Activated CD8-positive, alpha-beta memory T cell treated with anti-CD3 and anti-CD28 coated beads for 36 hours (primary cell): ENCODE data around the gene CEP55. TPM values are rescaled to one million over a fixed set of nuclear protein-coding genes. Genes with fewer than 3 reads are reported as not detected.
"Not testable (repeated sequence)": the region's sequence is repeated elsewhere in the genome, so short reads cannot be mapped to it uniquely, and the experiment has no call there.

Source experiments
- CTCF ChIA-PET: fragments of 350-600 bp; sonication (Branson Sonifier 250); formaldehyde crosslinking; loops from one replicate; lab custom pipeline; 2021; ENCODE audit warnings: antibody characterized with exemption; lab: Charles Lee
- POLR2A ChIA-PET: fragments of 350-600 bp; sonication (Branson Sonifier 250); formaldehyde crosslinking; loops from one replicate; lab custom pipeline; 2021; ENCODE audit warnings: antibody characterized with exemption; lab: Charles Lee
- total RNA-seq, 2 experiments: library from RNA; stranded (reverse); gene quantifications; one replicate each; pipeline ENCODE4 v1.2.3, GENCODE V29; 2021

The CEP55 gene
- total RNA-seq, 2 experiments from 2014 or later: 43.8 to 44.4 TPM

DNA sequence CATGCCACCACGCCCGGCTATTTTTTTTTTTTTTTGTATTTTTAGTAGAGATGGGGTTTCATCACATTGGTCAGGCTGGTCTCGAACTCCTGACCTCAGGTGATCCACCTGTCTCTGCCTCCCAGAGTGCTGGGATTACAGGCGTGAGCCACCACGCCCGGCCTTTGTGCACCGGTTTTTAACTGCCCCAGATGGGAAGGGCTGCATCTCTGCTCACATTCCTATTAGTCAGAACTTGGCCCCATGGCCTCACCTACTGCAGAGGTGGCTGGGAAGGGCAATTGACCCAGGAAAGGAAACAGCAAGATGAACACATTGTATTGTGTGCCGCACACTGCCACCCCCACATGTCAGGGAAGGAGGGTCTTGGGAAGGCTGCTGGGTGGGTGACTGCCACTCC lies 50.6 kb downstream of the CEP55 start:
- CTCF ChIA-PET, POLR2A ChIA-PET: not testable (repeated sequence)

DNA sequence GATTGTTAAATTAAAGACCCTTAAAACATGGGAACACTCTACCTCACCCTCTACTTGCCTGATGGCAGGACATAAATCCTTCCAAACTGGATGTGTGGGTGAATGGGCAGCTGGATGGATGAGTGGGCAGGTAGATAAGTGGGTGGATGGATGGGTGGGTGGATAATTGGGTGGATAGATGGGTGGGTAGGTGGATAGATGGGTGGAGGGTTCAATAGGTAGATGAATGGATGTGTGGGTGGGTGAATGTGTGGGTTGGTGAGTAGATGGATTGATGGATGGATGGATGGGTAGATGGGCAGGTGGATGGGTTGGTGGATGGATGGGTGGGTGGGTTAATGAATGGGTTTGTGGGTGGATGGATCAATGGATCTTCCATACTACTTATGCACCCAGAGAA lies 51.1 kb downstream of the CEP55 start:
- ChIA-PET POLR2A (no interaction called here), CTCF (no interaction called here)

DNA sequence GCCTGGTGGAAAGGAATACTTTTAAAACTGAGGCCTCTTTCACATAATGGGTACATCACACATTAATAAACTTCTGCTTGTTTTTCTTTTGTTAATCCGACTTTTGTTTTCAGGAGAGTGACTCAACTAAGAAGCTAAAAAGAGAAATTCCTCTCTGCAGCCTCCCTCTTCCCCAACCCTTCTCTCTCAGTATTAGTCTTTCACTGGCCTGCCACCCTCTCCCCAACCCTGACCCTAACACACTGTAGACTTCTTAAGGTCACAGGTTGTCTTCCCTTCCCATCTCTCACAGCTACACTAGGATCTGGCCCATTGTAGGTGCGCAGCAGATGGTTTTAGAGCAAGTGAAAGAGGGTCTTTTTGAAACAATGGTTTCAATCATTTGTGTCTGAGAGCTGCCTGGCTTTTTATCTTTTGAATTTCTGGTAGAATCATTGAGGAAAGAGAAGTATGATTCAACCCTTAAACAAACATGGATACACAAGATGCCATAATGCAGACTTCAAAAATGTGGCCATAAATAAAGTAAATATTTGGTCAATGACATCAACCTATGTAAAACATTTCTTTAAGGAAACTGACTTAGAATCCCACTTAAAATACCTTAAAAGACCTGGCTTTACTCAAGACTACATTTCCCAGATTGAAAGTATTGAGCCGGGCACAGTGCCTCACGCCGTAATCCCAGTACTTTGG lies 52.1 kb downstream of the CEP55 start:
- ChIA-PET POLR2A (interaction anchor here (0.6 kb wide), 1 partner anchor 10 kb away, joined by 8 read pairs; no protein-coding TSS in a partner anchor), CTCF (no interaction called here)

DNA sequence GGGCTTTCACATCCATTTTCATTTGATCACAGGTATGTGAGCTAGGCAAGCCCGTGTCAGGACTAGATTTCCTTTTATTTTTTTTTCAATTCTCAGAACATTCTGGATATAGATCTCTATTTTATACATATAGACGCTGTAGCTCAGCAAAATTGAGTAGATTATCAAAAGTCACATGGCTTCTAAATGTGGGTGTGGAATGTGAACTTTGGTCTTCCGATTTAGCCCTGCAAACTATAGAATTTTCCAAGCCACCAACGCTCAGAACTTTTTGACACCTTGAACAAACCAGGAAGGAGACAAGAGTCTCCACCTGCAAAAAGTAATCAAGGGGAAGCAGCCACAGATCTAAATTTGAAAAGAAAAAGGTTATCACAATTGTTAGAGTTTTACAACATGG lies 54.2 kb downstream of the CEP55 start:
- POLR2A ChIA-PET: no interaction called here
- CTCF ChIA-PET: no interaction called here

DNA sequence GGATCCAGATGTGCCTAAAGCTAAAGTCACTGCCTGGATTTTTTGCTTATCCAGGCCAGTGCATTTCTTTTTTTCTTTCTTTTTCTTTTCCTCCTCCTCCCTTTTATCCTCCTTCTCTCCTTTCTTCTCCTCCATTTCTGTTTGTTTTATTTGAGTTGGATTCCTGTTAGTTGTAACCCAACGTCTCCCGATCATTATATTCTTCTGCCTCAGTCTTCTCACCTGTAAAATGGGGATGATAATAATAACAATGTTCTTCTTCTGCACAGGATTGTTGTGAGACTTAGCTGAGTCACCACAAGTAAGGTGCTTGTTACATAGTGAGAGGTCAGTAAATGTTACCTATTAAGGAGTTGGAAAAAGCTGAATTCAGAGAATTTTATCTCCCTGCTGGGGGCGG lies 56.4 kb downstream of the CEP55 start:
- ChIA-PET POLR2A (no interaction called here), CTCF (no interaction called here)

DNA sequence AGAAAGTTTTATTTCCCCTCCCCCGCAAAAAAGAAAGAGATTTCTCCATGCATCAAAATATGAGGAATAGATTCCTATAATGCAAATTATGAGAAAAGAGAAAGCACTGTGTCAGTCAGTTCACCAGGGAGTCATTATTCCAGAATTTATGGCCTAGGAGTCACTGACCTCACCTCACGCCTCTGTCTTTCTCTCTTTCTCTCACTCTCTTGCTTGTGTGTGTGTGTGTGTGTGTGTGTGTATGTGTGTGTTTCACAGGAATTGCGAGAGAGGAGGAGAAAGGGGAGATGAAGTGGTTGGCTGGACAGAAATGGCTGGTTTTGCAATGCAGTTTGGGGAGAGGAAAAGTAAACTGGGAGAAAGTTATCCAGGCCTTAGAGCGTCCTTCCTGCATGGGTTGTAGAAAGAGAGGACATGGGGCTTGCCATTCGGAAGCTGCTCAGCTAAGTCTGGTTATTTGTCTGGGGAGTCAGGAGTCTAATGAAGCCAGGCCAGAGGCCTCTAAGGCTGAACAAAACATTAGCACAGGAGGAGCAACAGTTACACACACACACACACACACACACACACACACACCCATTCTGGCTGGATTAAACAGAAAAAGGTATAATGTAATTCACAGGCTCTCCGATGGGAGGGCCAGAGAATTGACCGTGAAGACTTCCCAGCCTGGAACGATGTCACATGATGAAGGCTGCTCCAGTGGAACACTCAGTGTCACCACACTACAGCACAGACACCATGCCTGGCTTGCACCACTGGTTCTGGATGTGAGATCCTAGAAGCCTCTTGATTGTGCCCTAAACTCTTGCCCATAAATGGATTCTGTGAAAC lies 57.3 kb downstream of the CEP55 start:
- ChIA-PET CTCF (interaction anchor here (1.3 kb wide), 1 partner anchor 302 kb away, joined by 4 read pairs; no protein-coding TSS in a partner anchor), POLR2A (no interaction called here)

DNA sequence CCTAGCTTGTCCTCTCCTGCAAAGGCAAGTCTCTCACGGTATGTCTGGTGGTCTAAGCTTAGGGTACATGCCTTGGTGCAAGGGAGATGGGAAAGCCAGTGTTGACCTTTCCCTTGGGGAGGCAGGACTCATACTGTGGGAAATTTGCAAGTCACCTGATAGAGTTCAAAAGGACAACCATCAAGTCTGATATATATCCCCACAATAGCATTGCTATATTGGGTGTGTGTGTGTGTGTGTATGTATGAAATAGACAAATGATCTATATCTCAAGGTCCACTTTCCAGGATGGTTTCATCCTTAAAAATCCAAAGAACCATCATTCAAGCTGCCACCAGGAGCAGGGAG lies 57.9 kb downstream of the CEP55 start:
- POLR2A ChIA-PET: no interaction called here
- CTCF ChIA-PET: interaction anchor here (1.0 to 1.6 kb wide), 4 partner anchors 16 to 304 kb away, joined by 3 to 4 read pairs (median 4); no protein-coding TSS in a partner anchor

DNA sequence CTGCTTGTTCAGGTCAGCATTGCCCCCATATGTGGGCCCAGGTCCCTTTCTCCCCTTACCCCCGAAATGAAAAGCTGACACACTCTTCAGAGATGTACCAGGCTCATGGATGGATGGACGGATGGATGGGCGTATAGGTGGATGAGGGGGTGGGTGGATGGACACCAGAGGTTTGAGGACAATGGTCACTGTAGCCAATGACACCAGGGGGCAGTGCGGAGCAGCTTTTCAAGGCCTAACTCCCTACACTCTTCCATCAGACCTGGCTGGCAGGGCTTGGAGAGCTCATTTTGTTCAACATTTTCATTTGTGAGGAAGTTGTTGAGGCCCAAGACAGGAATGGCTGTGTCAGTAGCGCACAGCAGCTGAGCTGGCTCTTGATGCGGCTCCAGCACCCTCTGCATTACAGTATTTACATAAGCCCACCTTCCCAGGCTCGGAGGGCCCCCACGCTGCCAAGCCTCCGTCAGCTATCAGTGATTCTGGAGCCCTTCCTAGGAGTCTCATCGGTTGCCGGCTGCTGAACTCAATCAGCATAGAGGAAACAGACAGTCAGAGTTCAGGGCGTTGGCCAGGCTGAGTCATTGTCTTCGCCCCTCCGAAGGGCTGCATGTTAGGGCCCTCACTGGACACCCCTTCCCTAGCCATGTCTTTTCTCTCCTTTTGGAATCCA lies 58.5 kb downstream of the CEP55 start:
- POLR2A ChIA-PET: no interaction called here
- CTCF ChIA-PET: interaction anchor here (1.0 to 1.6 kb wide), 4 partner anchors 16 to 304 kb away, joined by 3 to 4 read pairs (median 4); no protein-coding TSS in a partner anchor

DNA sequence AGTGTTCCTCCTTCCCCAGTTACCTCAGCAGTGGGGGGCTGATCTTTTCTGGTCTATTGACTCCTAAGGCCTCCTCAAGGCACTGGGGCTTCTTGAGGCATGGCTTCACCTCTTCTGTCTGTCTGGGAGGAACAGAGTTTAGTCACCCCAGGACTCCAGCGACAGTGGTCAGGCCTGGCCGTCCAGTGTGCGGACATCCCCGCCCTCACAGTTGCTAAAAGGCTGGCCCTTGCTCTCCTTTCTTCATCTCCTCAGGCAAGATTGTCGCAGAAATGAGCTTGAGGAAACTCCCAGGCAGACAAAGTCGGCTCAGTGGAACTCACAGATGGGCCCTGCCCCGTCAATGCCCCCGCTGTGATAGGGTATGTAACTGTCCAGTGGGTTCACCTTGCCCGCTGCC lies 63.1 kb downstream of the CEP55 start:
- ChIA-PET CTCF (no interaction called here), POLR2A (no interaction called here)

DNA sequence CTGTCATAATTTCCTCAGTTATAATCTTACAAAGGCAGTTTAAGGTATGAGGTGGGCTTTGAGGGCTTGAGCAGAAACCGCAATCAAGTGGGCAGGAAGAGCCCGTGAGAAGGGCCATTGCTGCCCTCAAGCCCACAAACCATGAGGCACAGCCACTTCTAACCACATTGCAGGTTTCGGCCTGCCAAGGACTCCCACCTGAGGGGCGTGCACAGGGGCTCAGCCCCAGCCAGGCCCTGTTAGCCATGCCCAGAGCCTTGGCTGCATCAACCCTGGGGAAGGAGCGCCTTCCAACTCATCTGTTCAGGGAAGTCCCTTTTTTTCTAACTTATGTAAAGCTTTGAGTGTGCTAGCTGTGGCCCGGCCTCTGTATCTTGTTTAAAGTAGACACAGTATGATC lies 64.1 kb downstream of the CEP55 start:
- ChIA-PET POLR2A (no interaction called here), CTCF (no interaction called here)

DNA sequence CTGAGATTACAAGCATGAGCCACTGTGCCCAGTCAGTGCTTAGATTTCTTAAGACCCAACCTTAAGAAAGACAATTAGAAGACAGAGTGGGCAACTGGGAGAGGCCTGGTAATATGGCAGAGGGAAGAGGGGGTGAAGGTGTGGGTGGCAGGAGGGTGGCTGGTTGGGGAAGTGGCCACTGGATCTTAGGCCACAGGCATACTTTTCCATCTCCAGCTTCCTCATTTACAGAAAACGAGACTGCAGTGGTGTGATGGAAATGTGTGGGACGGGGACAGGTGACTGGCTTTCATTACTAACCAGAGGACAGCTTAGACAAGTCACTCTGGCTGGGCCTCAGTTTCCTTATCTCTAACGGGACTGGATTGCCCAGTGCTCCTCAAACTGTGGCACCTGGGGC lies 69.0 kb downstream of the CEP55 start:
- CTCF ChIA-PET: no interaction called here
- POLR2A ChIA-PET: no interaction called here

DNA sequence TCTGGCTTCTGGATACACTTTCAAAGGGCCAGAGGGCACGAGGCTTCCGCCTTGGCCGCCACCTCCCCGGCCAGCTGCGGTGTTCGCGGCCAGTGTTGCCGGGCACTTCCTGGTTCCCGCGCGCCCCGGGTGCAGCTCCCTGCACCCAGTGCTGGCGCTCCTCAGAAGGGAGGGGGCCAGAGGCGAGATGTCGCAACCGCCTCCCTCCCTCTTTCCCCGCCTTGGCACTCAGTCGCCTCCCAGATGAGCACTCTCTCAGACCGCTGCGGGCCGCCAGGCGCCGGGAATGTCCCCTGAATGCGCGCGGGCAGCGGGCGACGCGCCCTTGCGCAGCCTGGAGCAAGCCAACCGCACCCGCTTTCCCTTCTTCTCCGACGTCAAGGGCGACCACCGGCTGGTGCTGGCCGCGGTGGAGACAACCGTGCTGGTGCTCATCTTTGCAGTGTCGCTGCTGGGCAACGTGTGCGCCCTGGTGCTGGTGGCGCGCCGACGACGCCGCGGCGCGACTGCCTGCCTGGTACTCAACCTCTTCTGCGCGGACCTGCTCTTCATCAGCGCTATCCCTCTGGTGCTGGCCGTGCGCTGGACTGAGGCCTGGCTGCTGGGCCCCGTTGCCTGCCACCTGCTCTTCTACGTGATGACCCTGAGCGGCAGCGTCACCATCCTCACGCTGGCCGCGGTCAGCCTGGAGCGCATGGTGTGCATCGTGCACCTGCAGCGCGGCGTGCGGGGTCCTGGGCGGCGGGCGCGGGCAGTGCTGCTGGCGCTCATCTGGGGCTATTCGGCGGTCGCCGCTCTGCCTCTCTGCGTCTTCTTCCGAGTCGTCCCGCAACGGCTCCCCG lies 70.2 kb downstream of the CEP55 start, which contains the start of gene FFAR4:
TSS of gene FFAR4 (plus strand) at position 231 of the 842 bp plus-strand sequence. CDS start at position 287, 56 bp downstream.
- CTCF ChIA-PET: no interaction called here
- POLR2A ChIA-PET: no interaction called here

DNA sequence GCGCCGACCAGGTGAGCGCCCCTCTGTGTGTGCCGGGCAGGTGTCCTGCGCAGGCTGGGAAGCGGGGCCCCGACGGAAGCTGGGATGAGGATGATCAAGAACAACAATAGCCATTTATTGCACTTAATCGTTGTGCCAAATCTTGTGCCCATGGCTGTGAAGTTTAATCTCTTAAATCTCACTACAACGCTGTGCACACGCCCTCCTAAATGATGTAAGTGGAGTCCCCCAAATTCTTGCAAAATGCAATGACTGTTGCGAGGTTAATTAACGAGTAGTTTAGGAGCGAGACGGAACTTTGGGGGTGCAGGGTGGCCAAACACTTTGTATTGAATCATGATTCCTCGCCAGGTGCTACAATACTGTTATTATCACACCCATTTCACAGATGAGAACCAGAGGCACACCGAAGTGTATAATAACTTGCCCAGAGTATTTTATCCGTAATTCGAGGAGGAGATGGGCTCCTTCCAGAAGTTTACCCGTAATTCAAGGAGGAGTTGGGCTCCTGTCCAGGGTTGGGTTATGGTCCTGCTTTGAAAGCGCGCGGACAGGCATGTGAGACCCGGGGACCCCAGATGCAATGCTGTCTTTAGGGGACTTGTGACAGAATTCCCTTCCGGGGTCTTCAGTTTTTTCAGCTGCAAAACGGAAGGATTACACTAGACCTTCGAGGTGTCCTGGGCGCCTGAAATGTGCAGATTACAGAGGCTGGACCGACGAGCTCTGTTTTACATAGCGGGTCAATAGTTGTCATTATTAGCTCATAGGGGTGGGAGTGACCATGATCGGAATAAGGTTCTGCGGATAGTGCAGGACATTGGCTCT lies 71.1 kb downstream of the CEP55 start:
- CTCF ChIA-PET: interaction anchor here (0.9 kb wide), 1 partner anchor 35 kb away, joined by 3 read pairs; no protein-coding TSS in a partner anchor
- POLR2A ChIA-PET: no interaction called here

DNA sequence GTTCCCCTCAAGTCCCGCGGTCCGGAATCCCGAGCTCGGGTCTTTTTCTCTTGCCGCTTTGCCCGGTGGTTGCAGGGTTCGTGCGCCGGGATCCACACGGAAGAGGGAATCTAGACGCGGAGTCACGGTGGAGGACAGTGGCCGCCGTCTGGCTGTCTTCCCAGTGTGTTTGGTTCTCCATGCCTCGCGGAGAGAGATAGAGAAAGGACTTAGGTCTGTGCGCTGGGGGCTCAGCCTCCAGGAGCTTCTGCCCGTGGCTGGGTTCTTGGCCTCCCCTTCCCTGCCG lies 71.6 kb downstream of the CEP55 start:
- ChIA-PET POLR2A (no interaction called here), CTCF (interaction anchor here (0.9 kb wide), 1 partner anchor 36 kb away, joined by 3 read pairs; no protein-coding TSS in a partner anchor)

DNA sequence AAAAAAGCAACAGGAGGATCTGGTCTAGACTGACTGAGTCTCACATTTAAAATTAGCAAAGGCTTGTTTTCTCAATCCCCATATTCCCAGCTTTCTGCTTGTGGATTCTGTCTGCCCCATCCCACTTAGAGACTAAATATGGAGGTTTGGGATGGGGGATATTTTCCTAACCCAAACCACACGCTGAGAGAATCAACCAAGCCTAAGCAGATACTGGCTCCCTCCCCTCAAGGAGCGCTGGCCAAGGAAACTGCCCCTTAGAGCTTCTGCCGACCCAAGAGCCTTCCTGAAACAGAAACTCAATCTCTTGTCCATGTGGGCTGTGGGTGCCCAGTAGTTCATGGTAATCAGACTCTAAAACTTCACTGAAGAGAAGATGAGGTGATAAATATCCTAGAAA lies 74.0 kb downstream of the CEP55 start:
- CTCF ChIA-PET: interaction anchor here (1.1 kb wide), 1 partner anchor 15 kb away, joined by 3 read pairs; no protein-coding TSS in a partner anchor

DNA sequence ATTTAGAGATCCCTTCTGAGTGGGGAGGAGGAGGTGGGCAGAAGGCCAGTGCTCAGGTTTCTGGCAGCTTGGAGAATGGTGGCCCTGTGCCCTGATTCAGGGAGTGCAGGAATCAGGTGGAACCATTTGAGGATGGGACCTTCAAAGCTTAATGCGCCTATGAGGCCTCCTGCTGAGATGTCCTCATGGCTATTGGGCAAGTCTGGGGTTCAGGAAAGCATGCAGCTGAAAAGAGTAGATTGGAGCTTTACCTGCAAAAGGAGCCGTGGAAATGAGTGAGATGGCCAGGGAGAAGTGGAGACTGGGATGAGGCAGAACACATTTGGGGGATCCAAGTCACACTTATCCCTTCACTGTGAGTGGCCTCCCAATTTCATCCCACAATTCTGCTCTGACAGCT lies 76.2 kb downstream of the CEP55 start:
- CTCF ChIA-PET: no interaction called here

More for the DNA sequence above, 74.0 kb downstream of the CEP55 start:
- POLR2A ChIA-PET: no interaction called here

DNA sequence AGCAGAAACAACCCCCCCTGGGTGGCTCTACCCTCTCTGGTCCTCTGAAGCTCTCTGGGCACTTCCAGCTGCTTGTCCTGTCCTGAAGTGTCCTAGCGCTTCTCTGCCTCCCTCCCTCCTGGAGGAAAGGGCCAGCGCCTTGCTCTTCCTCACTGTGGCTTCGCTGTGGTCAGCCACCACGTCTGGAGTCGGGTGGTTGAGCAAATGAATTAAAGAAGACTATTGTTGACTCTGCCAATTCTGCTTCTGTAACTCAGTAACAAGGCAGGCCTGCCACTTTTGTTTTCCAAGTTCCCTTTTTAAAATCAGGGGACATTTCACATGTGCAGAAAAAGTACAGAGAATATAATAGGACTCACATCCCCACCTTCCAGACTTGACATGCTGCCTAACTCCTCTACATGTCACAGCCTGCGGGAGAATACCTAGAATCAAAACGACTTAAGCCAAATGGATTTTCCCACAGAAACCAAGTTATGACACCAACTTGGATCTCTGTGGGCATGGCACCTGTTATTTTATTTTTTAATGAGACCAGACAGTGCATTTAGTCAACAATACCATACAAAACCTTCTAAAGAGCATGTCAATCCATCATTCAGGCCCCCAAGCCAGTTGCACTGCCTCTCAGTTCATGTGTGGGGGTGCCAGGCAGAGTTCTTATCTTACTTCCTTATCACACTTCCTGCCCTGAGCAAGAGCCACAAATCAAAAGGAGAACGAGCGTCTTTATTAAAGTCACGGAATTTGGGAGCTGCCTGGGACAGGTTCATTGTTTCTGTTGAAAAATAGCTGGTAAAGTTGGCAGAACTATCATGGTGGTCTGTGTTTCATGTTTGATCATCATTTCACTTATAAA lies 76.9 kb downstream of the CEP55 start:
- CTCF ChIA-PET: no interaction called here
- POLR2A ChIA-PET: no interaction called here

More for the DNA sequence above, 76.2 kb downstream of the CEP55 start:
- POLR2A ChIA-PET: no interaction called here
